CD4-positive, alpha-beta T cell treated with Interleukin-6 for 4 hours (primary cell): ENCODE measurements around the gene IFRD2.
A peak's percentile ranks its signal among the peaks of the same experiment; 100 is the strongest.
"Not testable (repeated sequence)": the region's sequence is repeated elsewhere in the genome, so short reads cannot be mapped to it uniquely, and the experiment has no call there.

Experiments
- DNase-seq: peaks from one replicate; pipeline ENCODE4 v3.0.0-alpha.2; 2020; ENCODE audit warnings: mixed read lengths

Gene IFRD2

GRCh38 chr3:50266017-50266416 lies 26.2 kb downstream of the IFRD2 start:
- DNase-seq, result no peak

- no peak for DNase-seq
Observed at GRCh38 chr3:50265571-50265970, 26.7 kb downstream of the IFRD2 start.

- no peak for DNase-seq
Observed at GRCh38 chr3:50264964-50265485, 27.2 kb downstream of the IFRD2 start.

- no peak for DNase-seq
Observed at GRCh38 chr3:50264383-50264963, 27.8 kb downstream of the IFRD2 start.

GRCh38 chr3:50263478-50264382 lies 28.5 kb downstream of the IFRD2 start:
- DNase-seq, result no peak

- DNase-seq, result no peak
Observed at GRCh38 chr3:50262778-50263177, 29.5 kb downstream of the IFRD2 start.

GRCh38 chr3:50262200-50262599 lies 30.0 kb downstream of the IFRD2 start:
- not testable (repeated sequence) for DNase-seq

- DNase-seq, result no peak
Observed at GRCh38 chr3:50261505-50261904, 30.7 kb downstream of the IFRD2 start.

- no peak for DNase-seq
Observed at GRCh38 chr3:50260942-50261441, 31.2 kb downstream of the IFRD2 start.

- DNase-seq, result peak; percentile 84
Observed at GRCh38 chr3:50260027-50260941, 31.9 kb downstream of the IFRD2 start.

GRCh38 chr3:50259432-50260026 lies 32.7 kb downstream of the IFRD2 start:
- DNase-seq, result no peak

GRCh38 chr3:50258979-50259378 lies 33.2 kb downstream of the IFRD2 start:
- no peak for DNase-seq

- no peak for DNase-seq
Observed at GRCh38 chr3:50258029-50258680, 34.1 kb downstream of the IFRD2 start.

- peak; percentile 56 for DNase-seq
Observed at GRCh38 chr3:50256978-50257890, 35.0 kb downstream of the IFRD2 start.

GRCh38 chr3:50255251-50255615 lies 37.0 kb downstream of the IFRD2 start:
- no peak for DNase-seq

GRCh38 chr3:50254577-50255250 lies 37.5 kb downstream of the IFRD2 start:
- no peak for DNase-seq

GRCh38 chr3:50251220-50251619 lies 41.0 kb downstream of the IFRD2 start:
- no peak for DNase-seq

- no peak for DNase-seq
Observed at GRCh38 chr3:50250514-50250913, 41.7 kb downstream of the IFRD2 start.

- DNase-seq, result no peak
Observed at GRCh38 chr3:50249457-50249856, 42.8 kb downstream of the IFRD2 start.

- no peak for DNase-seq
Observed at GRCh38 chr3:50248387-50248786, 43.8 kb downstream of the IFRD2 start.
